ENCODE data around the gene EID3.

DNA sequence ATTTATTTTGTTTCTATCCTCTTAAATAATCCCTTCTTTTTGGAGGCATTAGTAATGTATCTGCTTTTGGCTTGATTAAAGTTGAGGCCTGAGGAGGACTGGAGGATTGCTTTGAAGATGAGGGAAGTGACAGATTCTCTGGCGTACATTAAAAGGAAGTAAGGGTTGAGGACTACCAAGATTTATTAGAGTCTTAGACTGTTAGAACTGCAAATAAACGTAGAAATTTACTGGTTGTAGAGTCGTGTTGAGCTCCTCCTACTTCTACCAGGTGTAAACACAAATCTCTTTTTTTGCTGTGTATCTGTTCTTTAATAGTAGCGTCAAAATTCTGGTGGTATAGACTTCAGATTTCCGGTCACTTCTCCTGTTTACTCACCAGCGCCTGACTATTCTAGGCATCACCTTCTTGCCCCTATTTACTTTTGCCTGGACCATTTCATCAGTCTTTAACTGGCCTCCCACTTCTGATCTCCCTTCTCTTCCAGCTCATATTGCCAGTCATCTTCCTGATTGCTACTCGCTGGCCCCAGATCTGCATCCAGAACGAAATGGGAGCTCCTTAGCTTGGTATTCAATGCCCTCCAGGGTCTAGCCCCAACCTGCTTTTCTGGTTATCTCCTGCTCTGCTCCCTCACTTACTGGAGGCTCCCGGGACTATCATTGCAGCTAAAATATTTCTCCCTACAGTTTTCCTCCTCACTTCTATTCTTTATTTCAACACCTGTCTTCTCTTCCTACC, 8.4 kb upstream of the EID3 start:
- no peak for TF ChIP-seq POLR2A (IDR thresholded peaks at IDR 0.05; ENCODE audit: low read length)
- TF ChIP-seq GATA1 (IDR thresholded peaks at IDR 0.05; ENCODE audit: low read depth, low read length): no peak

Data from erythroblast (primary cell).